T-helper 17 cell (primary cell): Measurements from ENCODE around the gene CAMK2A. TPM values are rescaled to one million over a fixed set of nuclear protein-coding genes. Genes with fewer than 3 reads are reported as not detected.
A peak's percentile ranks its signal among the peaks of the same experiment; 100 is the strongest.

Experiments used
- ATAC-seq: fragments of 150-1000 bp; cut with Tn5 transposase; 2 replicates; pipeline ENCODE4 v1.10.0; 2021; ENCODE audit warnings: mild to moderate bottlenecking, moderate library complexity
- DNase-seq, 3 donors: peaks; one replicate each; pipeline versions ENCODE4 v3.0.0 to v3.0.0-alpha.2; 2020 to 2021
- H3K9me3 ChIP-seq: one replicate; pipeline ENCODE4 v1.7.0; 2013; ENCODE audit warnings: low read length, mild to moderate bottlenecking; ENCODE audit not compliant: control insufficient read depth, poor library complexity, severe bottlenecking
- H3K27ac Mint-ChIP-seq: one replicate; pipeline ENCODE4 v1.8.0; 2022; ENCODE audit warnings: mild to moderate bottlenecking, moderate library complexity, mixed read lengths
- H3K27me3 Mint-ChIP-seq: one replicate; pipeline ENCODE4 v1.8.0; 2022; ENCODE audit warnings: mixed read lengths
- H3K36me3 Mint-ChIP-seq: one replicate; pipeline ENCODE4 v1.8.0; 2022; ENCODE audit warnings: low read depth, mixed read lengths
- H3K4me1 Mint-ChIP-seq: one replicate; pipeline ENCODE4 v1.8.0; 2022; ENCODE audit warnings: mild to moderate bottlenecking, mixed read lengths
- H3K4me3 Mint-ChIP-seq: one replicate; pipeline ENCODE4 v1.8.0; 2022; ENCODE audit warnings: mild to moderate bottlenecking, moderate library complexity, mixed read lengths
- total RNA-seq, 4 donors: library from RNA in 2 of 4; stranded (reverse) in 2 of 4; gene quantifications; one replicate each; pipeline ENCODE4 v1.2.3 and lab custom pipeline; 2022 to 2026

CAMK2A gene
- total RNA-seq, 2 donors from 2014 or later: not detected

DNA sequence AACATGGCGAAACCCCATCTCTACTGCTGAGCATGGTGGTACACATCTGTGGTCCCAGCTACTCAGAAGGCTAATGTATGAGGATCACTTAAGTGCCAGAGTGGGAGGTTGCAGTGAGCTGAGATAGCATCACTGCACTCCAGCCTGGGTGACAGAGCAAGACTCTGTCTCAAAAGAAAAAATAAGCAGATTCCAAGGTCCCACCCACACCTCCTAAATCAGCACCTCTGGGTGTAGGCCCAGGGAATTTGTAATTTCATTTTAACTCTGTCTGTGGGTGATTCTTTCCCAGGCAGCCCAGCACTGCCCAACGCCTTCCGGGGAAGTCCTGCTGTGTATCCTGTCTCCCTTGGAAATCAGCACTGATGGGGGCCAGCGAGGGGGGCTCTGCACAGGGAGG lies 12.5 kb downstream of the CAMK2A start:
- H3K27me3 Mint-ChIP-seq: peaks cover 44% of the 10 kb centered on the region
- H3K4me1 Mint-ChIP-seq: peaks cover 10% of the 10 kb centered on the region
- no peaks in the 10 kb centered on the region for H3K36me3 Mint-ChIP-seq
- H3K9me3 ChIP-seq: no peaks in the 10 kb centered on the region
- no peak overlapping the region for H3K27ac Mint-ChIP-seq
- H3K4me3 Mint-ChIP-seq: no peak overlapping the region
- no peak for DNase-seq
- no peak for ATAC-seq

DNA sequence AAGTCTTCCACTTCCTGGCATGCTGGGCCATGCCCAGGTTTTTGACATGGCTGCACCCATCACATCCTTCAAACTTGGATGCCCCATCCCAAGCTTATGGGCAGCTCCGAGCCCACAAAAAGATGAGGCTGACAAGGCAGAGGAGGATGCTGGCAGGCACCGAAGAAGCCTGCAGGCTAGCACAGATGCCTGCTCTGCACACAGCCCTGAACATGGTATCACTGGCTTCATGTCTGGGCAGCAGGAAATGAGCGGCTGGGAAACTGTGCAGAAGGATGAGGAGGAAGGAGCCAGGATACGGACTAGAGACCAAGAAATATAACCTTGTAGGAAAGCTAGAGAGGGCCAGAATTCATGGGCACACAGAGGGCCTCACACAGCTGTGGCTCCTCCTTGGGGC lies 14.8 kb downstream of the CAMK2A start:
- ATAC-seq (no peak), DNase-seq (no peak)
- no peak overlapping the region for H3K27ac Mint-ChIP-seq
- peaks cover 31% of the 10 kb centered on the region for H3K27me3 Mint-ChIP-seq
- H3K36me3 Mint-ChIP-seq: no peaks in the 10 kb centered on the region
- no peak overlapping the region for H3K4me3 Mint-ChIP-seq
- peaks cover 5% of the 10 kb centered on the region for H3K4me1 Mint-ChIP-seq
- H3K9me3 ChIP-seq: no peaks in the 10 kb centered on the region

DNA sequence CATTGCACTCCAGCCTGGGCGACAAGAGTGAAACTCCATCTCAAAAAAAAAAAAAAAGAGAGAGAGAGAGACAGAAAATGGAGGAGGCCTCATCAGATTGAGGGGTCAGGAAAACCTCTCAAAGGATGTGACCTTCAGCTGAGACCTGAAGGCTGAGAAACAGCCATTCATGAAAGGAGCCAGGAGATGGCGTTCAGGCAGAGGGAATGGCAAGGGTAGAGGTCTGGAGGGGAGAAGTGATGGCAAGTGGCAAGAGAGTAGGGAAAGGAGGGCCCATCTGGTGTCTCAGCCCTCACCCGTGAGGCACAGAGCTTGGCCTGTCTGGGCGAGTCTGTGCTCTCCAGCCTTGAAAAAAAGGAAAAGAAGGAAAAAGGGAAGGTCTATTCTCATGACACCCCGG lies 17.0 kb downstream of the CAMK2A start:
- H3K4me3 Mint-ChIP-seq: no peak overlapping the region
- DNase-seq (no peak), ATAC-seq (no peak)
- H3K4me1 Mint-ChIP-seq: peaks cover 2% of the 10 kb centered on the region
- peaks cover 4% of the 10 kb centered on the region for H3K36me3 Mint-ChIP-seq
- no peaks in the 10 kb centered on the region for H3K9me3 ChIP-seq
- no peak overlapping the region for H3K27ac Mint-ChIP-seq
- H3K27me3 Mint-ChIP-seq: peaks cover 32% of the 10 kb centered on the region

DNA sequence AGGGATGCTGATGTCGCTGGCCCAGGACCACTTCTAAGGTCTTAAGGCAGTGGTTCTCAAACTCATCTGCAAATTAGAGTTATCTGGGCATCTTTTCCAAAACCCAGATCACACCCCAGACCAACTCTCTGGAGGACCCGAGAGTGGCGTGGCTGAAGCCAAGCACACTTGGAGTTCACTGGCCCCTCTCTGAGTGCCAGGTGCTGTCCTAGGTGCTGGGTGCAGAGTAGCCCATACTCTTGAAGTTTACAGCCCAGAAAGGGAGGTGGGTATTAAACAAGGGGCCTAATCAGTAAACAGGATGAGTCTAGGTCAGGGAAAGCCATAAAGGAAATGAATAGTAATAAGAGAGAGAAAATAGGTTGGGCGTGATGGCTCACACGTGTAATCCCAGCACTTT lies 17.6 kb downstream of the CAMK2A start:
- Mint-ChIP-seq H3K4me3 (no peak overlapping the region), H3K27me3 (peaks cover 26% of the 10 kb centered on the region)

DNA sequence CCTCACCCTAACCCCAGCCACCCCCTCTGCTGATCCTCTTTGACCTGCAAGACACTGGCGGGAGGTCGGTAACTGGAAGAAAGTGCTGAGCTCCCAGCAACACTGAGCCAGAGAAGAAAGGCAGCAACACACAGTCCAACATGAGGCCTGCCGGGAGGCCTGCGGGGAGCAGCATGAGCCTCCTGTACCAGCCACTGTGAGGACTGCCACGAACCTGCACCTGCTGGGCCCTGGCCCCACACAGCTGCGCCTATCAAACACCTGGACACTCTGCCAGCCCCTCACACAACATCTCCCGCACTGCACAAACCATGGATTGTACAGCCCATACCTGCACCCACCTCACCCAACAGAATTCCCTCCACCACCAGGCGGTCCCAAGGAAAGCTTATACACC lies 18.3 kb downstream of the CAMK2A start:
- Mint-ChIP-seq H3K27me3 (peaks cover 21% of the 10 kb centered on the region), H3K4me3 (no peak overlapping the region)

More for the DNA sequence above, 17.6 kb downstream of the CAMK2A start:
- H3K9me3 ChIP-seq: no peaks in the 10 kb centered on the region
- H3K27ac Mint-ChIP-seq: no peak overlapping the region
- H3K4me1 Mint-ChIP-seq: peaks cover 2% of the 10 kb centered on the region
- peaks cover 4% of the 10 kb centered on the region for H3K36me3 Mint-ChIP-seq
- ATAC-seq (no peak), DNase-seq (no peak)

DNA sequence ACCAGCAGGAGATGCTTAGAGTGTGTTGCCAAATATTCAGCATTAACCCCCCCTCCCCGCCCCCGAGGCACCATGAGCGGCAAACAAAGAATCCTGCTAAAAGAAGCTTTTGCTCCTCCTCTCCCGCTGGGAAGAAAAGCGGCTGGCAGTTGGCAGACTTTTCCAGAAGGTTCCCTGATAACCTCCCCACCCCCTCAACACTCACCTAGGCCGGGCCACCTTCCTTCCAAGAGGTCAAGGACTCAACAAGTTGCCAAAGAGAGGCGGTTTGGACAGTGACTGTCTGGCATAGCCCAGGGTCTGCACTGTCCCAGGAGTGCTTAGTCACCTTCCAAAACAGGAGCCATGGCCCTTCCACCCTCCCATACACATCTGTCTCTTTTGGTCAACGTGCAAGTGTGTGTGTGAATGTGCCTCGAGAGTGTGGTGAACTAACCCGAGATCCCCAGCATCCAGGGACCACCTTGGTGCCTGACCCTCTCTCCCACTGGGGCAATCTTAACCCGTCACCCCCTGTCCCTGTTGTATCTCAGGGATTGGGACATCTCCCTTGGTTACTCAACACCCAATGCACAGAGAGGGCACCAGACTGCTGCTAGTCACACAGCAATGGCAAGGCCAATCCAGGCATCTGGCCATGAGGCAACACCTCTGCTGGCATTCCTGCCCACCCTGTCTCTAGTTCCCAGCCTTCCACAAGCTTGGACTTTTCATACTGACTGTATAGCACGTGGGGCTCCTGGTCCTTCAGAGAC lies 18.9 kb downstream of the CAMK2A start:
- peaks cover 18% of the 10 kb centered on the region for H3K27me3 Mint-ChIP-seq
- DNase-seq: no peak
- H3K9me3 ChIP-seq: no peaks in the 10 kb centered on the region
- no peak for ATAC-seq
- peaks cover 2% of the 10 kb centered on the region for H3K4me1 Mint-ChIP-seq
- H3K27ac Mint-ChIP-seq: no peak overlapping the region
- peaks cover 4% of the 10 kb centered on the region for H3K36me3 Mint-ChIP-seq
- no peak overlapping the region for H3K4me3 Mint-ChIP-seq

More for the DNA sequence above, 18.3 kb downstream of the CAMK2A start:
- no peaks in the 10 kb centered on the region for H3K9me3 ChIP-seq
- peaks cover 4% of the 10 kb centered on the region for H3K36me3 Mint-ChIP-seq
- DNase-seq (no peak), ATAC-seq (no peak)
- no peak overlapping the region for H3K27ac Mint-ChIP-seq
- peaks cover 2% of the 10 kb centered on the region for H3K4me1 Mint-ChIP-seq

DNA sequence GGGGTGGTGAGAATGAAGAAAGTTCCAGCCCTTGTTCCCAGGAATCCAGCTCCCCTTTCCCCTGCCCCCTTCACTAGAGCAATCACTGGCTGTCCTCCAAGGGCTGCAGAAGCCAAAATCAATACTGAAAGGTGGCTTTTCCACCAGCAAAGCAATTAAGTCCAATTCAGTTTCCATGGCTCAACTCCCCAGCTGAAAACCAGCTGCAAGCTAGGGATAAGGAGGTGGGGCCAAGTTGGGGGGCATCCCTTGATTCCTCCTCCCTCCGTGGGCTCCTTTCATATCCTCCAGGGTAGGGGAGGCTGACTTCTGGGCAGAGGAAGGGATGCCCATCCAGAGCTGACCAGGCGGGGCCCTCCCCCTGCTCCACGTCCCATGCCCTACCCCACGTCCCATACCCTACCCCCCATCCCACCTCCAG lies 22.7 kb downstream of the CAMK2A start:
- H3K27ac Mint-ChIP-seq: no peak overlapping the region
- H3K27me3 Mint-ChIP-seq: peaks cover 31% of the 10 kb centered on the region
- H3K9me3 ChIP-seq: no peaks in the 10 kb centered on the region
- ATAC-seq (no peak), DNase-seq (no peak)
- H3K4me1 Mint-ChIP-seq: no peaks in the 10 kb centered on the region
- H3K4me3 Mint-ChIP-seq: no peak overlapping the region
- peaks cover 8% of the 10 kb centered on the region for H3K36me3 Mint-ChIP-seq

DNA sequence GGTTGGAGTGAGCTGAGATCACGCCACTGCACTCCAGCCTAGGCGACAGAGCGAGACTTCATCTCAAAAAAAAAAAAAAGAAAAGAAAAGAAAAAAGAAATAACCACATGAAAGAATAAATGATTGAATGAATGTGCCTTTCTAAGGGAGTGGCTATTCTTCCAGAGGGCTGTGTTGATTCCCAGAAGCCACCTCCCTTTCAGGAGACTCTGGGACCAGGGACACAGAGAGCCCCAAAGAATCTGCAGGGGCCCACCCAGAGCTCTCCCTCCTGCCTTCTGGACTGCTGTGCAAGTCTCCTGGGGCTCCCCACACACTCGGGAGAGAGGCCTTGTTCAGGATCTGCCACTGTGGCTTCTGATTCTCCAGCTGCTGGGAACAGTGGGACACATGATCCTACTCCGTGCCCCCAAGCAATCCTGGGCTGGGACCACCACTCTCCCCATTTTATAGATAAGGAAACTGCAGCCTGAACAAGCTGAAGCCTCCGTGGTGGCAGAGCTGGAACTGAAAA lies 23.6 kb downstream of the CAMK2A start:
- no peak for DNase-seq
- Mint-ChIP-seq H3K4me1 (no peaks in the 10 kb centered on the region), H3K36me3 (peaks cover 8% of the 10 kb centered on the region), H3K27me3 (peaks cover 30% of the 10 kb centered on the region), H3K4me3 (no peak overlapping the region), H3K27ac (peak overlapping the region; percentile 39)
- no peaks in the 10 kb centered on the region for H3K9me3 ChIP-seq
- ATAC-seq: no peak

DNA sequence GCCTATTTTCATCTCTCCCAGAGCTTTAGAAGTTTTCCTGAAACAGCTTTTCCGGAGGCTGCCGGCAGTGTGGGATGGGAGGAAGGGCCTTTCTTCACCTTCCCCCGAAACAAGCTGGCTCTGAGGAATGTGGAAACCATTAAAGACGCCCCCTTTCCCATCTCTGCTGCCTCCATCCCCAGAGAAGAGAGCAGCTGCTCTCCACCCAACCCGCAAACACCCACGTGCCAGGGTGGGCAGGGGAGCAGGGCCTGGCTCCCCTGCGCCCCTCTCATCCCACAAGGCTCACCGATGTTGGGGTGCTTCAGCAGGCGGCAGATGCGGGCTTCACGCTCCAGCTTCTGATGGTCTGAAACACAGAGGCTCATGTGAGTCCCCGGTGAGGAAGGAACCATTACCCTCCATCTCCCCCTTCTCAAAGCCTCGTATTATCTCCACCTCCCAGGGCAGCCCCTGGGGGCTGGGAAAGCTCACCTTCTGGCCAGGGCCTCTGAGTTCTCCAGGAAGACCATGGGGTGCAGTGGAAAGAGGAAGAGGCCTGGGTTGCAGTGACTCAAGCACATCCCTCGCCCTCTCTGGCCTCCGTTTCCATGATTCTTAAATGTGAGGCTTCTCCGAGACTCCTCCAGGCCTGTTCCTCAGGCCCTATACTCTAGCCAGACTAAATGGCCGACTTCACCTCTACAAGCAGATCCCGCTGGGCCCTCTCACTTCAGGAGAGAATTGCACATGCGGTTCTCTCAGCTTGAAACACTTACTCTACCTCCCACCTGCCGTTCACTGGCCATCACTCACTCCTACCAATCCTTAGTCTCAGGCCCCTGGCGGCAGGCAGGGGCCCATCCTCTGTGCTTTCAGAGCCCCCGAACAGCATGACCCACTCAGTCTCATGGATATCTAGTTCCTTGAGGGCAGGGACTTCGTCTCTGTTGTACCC lies 24.6 kb downstream of the CAMK2A start:
- H3K9me3 ChIP-seq: no peaks in the 10 kb centered on the region
- peak overlapping the region; percentile 39 for H3K27ac Mint-ChIP-seq
- H3K4me3 Mint-ChIP-seq: no peak overlapping the region
- no peaks in the 10 kb centered on the region for H3K4me1 Mint-ChIP-seq
- peaks cover 8% of the 10 kb centered on the region for H3K36me3 Mint-ChIP-seq
- H3K27me3 Mint-ChIP-seq: peaks cover 30% of the 10 kb centered on the region
- DNase-seq: no peak
- ATAC-seq: no peak

DNA sequence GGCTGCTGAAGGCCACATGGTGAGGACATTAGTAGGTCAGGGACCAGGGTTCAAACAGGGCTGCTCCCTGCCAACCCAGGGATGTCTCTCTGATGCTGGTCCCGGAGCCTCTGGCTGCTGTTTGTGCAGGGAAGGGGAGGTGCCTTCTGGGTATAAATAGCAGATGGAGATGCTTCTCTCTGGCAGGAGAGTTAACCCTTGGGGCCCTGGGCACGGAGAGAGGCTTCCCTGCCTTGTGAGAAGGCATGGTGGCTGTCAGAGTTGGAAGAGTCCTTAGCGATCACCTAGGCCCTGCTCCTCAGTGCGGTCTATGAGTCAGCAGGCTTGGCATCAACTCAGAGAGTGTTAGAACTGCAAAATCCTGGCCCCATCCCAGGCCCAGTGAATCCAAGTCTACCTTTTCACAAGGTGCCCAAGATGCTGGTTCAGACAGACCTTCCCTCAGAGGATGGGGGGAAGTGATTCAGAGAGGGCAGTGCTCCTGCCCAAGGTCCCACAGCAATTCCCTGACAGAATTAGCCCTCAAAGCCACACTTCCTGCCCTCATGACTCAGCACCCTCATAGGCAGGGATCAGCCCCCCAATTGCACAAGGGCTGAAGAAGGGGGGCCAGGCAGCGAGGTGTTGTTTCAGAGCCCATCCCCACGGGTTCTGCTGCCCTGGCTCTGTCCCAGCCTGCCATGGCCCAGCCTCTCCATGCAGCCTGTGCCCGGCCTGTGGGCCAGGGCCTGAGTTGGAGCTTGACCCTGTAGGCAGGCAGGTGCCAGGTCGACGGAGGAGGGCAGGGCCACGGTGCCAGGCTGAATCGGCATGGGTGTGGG lies 25.6 kb downstream of the CAMK2A start:
- DNase-seq: no peak
- Mint-ChIP-seq H3K27me3 (peaks cover 30% of the 10 kb centered on the region), H3K4me3 (no peak overlapping the region), H3K36me3 (peaks cover 8% of the 10 kb centered on the region), H3K4me1 (no peaks in the 10 kb centered on the region), H3K27ac (no peak overlapping the region)
- no peaks in the 10 kb centered on the region for H3K9me3 ChIP-seq
- ATAC-seq: no peak

DNA sequence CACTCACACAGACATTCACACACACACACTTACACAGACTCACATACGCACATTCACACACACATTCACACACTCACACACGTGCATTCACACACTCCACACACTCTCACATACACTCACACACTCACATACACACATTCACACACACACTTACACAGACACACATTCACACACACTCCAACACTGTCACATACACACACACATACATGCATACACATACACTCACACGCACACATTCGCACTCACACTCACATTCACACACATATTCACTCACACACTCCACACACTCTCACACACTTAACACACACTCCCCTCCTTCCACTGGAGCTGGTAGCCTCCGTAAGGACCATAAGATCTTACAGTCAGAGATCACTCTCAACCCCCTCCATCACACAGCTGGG lies 26.2 kb downstream of the CAMK2A start:
- Mint-ChIP-seq H3K4me3 (no peak overlapping the region), H3K36me3 (peaks cover 7% of the 10 kb centered on the region), H3K4me1 (no peaks in the 10 kb centered on the region), H3K27ac (no peak overlapping the region), H3K27me3 (peaks cover 27% of the 10 kb centered on the region)
- DNase-seq (no peak), ATAC-seq (no peak)
- no peaks in the 10 kb centered on the region for H3K9me3 ChIP-seq

DNA sequence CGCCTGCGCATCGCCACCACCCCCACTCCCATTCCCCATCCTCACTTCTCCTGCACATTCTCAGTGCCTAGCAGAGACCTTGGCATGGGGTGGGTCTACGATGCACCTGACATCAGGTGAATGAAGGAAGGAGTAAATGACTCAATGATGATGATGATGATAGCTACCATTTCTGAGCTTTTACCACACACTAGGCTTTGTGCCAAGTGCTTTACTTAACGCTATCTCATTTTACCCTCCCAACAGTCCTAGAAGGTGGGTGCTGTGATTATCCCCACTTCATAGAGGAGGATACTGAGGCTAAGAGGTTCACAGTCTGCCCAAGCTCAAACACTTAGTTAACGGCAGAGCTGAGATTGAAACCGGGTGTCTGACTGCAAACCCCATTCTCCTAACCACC lies 27.1 kb downstream of the CAMK2A start:
- Mint-ChIP-seq H3K4me3 (no peak overlapping the region), H3K36me3 (peaks cover 3% of the 10 kb centered on the region), H3K4me1 (no peaks in the 10 kb centered on the region), H3K27me3 (peaks cover 23% of the 10 kb centered on the region), H3K27ac (no peak overlapping the region)
- no peaks in the 10 kb centered on the region for H3K9me3 ChIP-seq
- ATAC-seq (no peak), DNase-seq (no peak)

DNA sequence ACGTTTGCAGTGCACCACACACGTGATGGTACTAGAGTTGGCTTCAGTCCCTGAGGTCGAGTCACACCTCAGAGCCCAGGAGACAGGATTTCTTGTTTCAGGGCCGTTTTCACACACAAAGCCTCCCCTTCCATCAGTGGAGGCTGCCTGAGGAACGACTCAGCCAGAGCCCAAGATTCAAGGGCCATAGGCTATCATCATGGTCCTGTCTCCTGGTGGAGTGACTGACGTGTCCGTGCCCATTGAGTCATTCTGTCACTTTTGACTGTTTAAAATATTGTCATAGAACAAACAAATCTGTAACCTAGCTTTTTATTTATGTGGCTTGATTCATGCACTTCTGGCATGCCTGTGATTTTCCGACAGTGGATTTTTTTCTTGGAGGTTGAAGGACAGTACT lies 28.3 kb downstream of the CAMK2A start:
- Mint-ChIP-seq H3K4me1 (no peaks in the 10 kb centered on the region), H3K27me3 (peaks cover 23% of the 10 kb centered on the region), H3K27ac (no peak overlapping the region), H3K4me3 (no peak overlapping the region), H3K36me3 (peaks cover 3% of the 10 kb centered on the region)
- ATAC-seq (no peak), DNase-seq (no peak)
- no peaks in the 10 kb centered on the region for H3K9me3 ChIP-seq
